Measurements from ENCODE around the gene PCBP2.
"Not testable (repeated sequence)": the region's sequence is repeated elsewhere in the genome, so short reads cannot be mapped to it uniquely, and the experiment has no call there.

Gene PCBP2

GRCh38 chr12:53441040-53441833, 10.7 kb upstream of the PCBP2 start, which contains the start of gene PRR13:
TSS of gene PRR13 (plus strand) at chr12:53441734. CDS start at chr12:53442715, 981 bp downstream.
- Histone ChIP-seq H3K36me3 (ENCODE audit: control insufficient read depth, insufficient read depth, low read length) (peaks cover 29% of the 10 kb centered on the region), H3K9me3 (ENCODE audit: control insufficient read depth, low read length) (no peaks in the 10 kb centered on the region), H3K4me3 (ENCODE audit: extremely low read depth, insufficient read depth, low read length, poor library complexity, severe bottlenecking) (peak within 1 kb of the TSS; percentile 83), H3K4me1 (ENCODE audit: control insufficient read depth, insufficient read depth, low read length, poor library complexity, severe bottlenecking) (peaks cover 8% of the 10 kb centered on the region), H3K27ac (ENCODE audit: low read depth, low read length, severe bottlenecking) (peak within 1 kb of the TSS; percentile 63)
- WGBS, 2 experiments (ENCODE audit: insufficient coverage in 2 of 2) = 6 to 23% methylated on average over 16 to 21 of the region's 31 CpGs

GRCh38 chr12:53443955-53444354, 7.9 kb upstream of the PCBP2 start:
- Histone ChIP-seq H3K4me1 (ENCODE audit: control insufficient read depth, insufficient read depth, low read length, poor library complexity, severe bottlenecking) (peaks cover 8% of the 10 kb centered on the region), H3K27ac (ENCODE audit: low read depth, low read length, severe bottlenecking) (no peak overlapping the region), H3K36me3 (ENCODE audit: control insufficient read depth, insufficient read depth, low read length) (peaks cover 41% of the 10 kb centered on the region), H3K9me3 (ENCODE audit: control insufficient read depth, low read length) (no peaks in the 10 kb centered on the region), H3K4me3 (ENCODE audit: extremely low read depth, insufficient read depth, low read length, poor library complexity, severe bottlenecking) (no peak overlapping the region)
- WGBS, 2 experiments (ENCODE audit: insufficient coverage in 2 of 2) = 95 to 100% methylated on average over 2 of the region's 4 CpGs

GRCh38 chr12:53444593-53445325, 7.1 kb upstream of the PCBP2 start:
- H3K36me3 ChIP-seq (ENCODE audit: control insufficient read depth, insufficient read depth, low read length) = peaks cover 41% of the 10 kb centered on the region
- not testable (repeated sequence) for H3K4me3 ChIP-seq (ENCODE audit: extremely low read depth, insufficient read depth, low read length, poor library complexity, severe bottlenecking); H3K4me1 ChIP-seq (ENCODE audit: control insufficient read depth, insufficient read depth, low read length, poor library complexity, severe bottlenecking); H3K27ac ChIP-seq (ENCODE audit: low read depth, low read length, severe bottlenecking); H3K9me3 ChIP-seq (ENCODE audit: control insufficient read depth, low read length)
- WGBS, 2 experiments (ENCODE audit: insufficient coverage in 2 of 2) = 91 to 97% methylated on average over 9 of the region's 11 CpGs

DNA sequence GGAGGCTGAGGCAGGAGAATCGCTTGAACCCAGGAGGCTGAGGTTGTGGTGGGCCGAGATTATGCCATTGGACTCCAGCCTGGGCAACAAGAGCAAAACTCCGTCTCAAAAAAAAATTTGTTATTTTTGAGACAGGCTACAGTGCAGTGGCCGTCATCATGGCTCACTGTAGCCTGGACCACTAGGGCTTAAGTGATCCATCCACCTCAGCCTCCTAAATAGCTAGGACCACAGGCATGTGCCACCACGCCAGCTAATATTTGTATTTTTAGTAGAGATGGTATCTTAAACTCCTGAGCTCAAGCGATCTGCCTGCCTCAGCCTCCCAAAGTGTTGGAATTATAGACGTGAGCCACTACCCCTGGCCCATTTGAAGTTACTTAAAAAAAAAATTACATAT, 966 bp upstream of the PCBP2 start:
- Histone ChIP-seq H3K36me3 (ENCODE audit: control insufficient read depth, insufficient read depth, low read length) (peaks cover 44% of the 10 kb centered on the region), H3K4me3 (ENCODE audit: extremely low read depth, insufficient read depth, low read length, poor library complexity, severe bottlenecking) (no peak overlapping the region), H3K4me1 (ENCODE audit: control insufficient read depth, insufficient read depth, low read length, poor library complexity, severe bottlenecking) (peaks cover 6% of the 10 kb centered on the region), H3K27ac (ENCODE audit: low read depth, low read length, severe bottlenecking) (no peak overlapping the region), H3K9me3 (ENCODE audit: control insufficient read depth, low read length) (no peaks in the 10 kb centered on the region)
- 93 to 95% methylated on average over 4 of the region's 7 CpGs for WGBS, 2 experiments (ENCODE audit: insufficient coverage in 2 of 2)

GRCh38 chr12:53452159-53453077, 516 bp downstream of the PCBP2 start:
- WGBS, 2 experiments (ENCODE audit: insufficient coverage in 2 of 2) = 0% methylated on average over 19 to 24 of the region's 82 CpGs
- H3K27ac ChIP-seq (ENCODE audit: low read depth, low read length, severe bottlenecking) = peak overlapping the region; percentile 98
- peaks cover 6% of the 10 kb centered on the region for H3K4me1 ChIP-seq (ENCODE audit: control insufficient read depth, insufficient read depth, low read length, poor library complexity, severe bottlenecking)
- peaks cover 52% of the 10 kb centered on the region for H3K36me3 ChIP-seq (ENCODE audit: control insufficient read depth, insufficient read depth, low read length)
- H3K4me3 ChIP-seq (ENCODE audit: extremely low read depth, insufficient read depth, low read length, poor library complexity, severe bottlenecking) = peak overlapping the region; percentile 91
- no peaks in the 10 kb centered on the region for H3K9me3 ChIP-seq (ENCODE audit: control insufficient read depth, low read length)

DNA sequence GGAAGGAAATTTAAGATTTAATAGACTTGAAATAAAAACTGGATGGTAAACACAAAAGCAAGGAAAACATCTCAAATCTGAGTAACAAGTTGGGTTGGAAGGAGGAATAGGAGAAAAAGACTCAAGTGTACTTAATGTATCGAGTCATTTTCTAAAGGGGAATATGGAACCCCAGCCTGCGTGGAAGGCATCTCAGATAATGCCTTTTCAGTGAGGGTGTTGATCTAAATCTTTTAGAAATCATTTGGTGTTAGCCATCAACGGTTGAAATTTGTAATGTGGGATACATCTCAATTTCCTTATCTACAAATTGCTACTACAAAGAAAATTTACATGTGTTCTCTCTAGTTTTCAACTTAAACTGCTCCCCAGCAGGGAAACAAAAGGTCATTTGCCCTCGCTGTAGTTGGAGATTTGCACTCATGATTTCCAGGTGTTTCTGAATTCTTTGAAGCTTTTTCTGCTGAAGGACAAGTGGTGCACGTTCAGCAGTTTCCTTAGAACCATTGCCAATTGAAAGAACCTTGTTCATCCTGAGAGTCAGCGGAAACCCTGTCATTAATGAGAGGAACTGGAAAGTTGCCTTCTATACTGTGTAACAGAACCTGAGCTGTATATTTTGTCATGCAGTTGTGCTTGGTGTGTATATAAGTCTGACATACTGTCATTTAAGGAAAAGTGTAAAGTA, 2.2 kb downstream of the PCBP2 start:
- 72 to 75% methylated on average over 4 to 5 of the region's 6 CpGs for WGBS, 2 experiments (ENCODE audit: insufficient coverage in 2 of 2)
- Histone ChIP-seq H3K9me3 (ENCODE audit: control insufficient read depth, low read length) (no peaks in the 10 kb centered on the region), H3K4me1 (ENCODE audit: control insufficient read depth, insufficient read depth, low read length, poor library complexity, severe bottlenecking) (peaks cover 6% of the 10 kb centered on the region), H3K36me3 (ENCODE audit: control insufficient read depth, insufficient read depth, low read length) (peaks cover 64% of the 10 kb centered on the region), H3K27ac (ENCODE audit: low read depth, low read length, severe bottlenecking) (no peak overlapping the region), H3K4me3 (ENCODE audit: extremely low read depth, insufficient read depth, low read length, poor library complexity, severe bottlenecking) (peak overlapping the region; percentile 91)

- peaks cover 71% of the 10 kb centered on the region for H3K36me3 ChIP-seq (ENCODE audit: control insufficient read depth, insufficient read depth, low read length)
- no peak overlapping the region for H3K4me3 ChIP-seq (ENCODE audit: extremely low read depth, insufficient read depth, low read length, poor library complexity, severe bottlenecking)
- 87 to 94% methylated on average over 2 to 3 of the region's 3 CpGs for WGBS, 2 experiments (ENCODE audit: insufficient coverage in 2 of 2)
- H3K4me1 ChIP-seq (ENCODE audit: control insufficient read depth, insufficient read depth, low read length, poor library complexity, severe bottlenecking) = peaks cover 6% of the 10 kb centered on the region
- no peak overlapping the region for H3K27ac ChIP-seq (ENCODE audit: low read depth, low read length, severe bottlenecking)
- H3K9me3 ChIP-seq (ENCODE audit: control insufficient read depth, low read length) = no peaks in the 10 kb centered on the region
Observed at GRCh38 chr12:53454707-53455106, 2.8 kb downstream of the PCBP2 start.

GRCh38 chr12:53456654-53457366, 4.9 kb downstream of the PCBP2 start:
- peaks cover 11% of the 10 kb centered on the region for H3K4me1 ChIP-seq (ENCODE audit: control insufficient read depth, insufficient read depth, low read length, poor library complexity, severe bottlenecking)

DNA sequence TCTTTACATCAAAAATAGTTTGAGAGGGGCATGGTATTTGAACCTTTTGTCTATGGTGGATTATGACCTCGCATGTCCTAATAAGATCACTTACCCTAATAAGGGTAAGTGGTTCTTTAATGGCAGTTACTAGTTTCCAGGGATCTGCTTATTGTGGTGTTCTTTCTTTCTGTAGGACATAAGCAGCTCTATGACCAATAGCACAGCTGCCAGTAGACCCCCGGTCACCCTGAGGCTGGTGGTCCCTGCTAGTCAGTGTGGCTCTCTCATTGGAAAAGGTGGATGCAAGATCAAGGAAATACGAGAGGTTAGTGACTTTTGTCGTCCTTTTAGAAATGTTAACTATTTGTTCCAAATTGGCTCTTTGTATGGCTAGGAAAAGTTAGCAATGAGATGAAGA, 7.2 kb downstream of the PCBP2 start:
- H3K4me3 ChIP-seq (ENCODE audit: extremely low read depth, insufficient read depth, low read length, poor library complexity, severe bottlenecking) = no peak overlapping the region
- 100% methylated on average over 3 of the region's 4 CpGs for WGBS, 2 experiments (ENCODE audit: insufficient coverage in 2 of 2)
- no peaks in the 10 kb centered on the region for H3K9me3 ChIP-seq (ENCODE audit: control insufficient read depth, low read length)
- peaks cover 98% of the 10 kb centered on the region for H3K36me3 ChIP-seq (ENCODE audit: control insufficient read depth, insufficient read depth, low read length)
- H3K27ac ChIP-seq (ENCODE audit: low read depth, low read length, severe bottlenecking) = no peak overlapping the region
- peaks cover 11% of the 10 kb centered on the region for H3K4me1 ChIP-seq (ENCODE audit: control insufficient read depth, insufficient read depth, low read length, poor library complexity, severe bottlenecking)

More at GRCh38 chr12:53456654-53457366, 4.9 kb downstream of the PCBP2 start:
- 88 to 96% methylated on average over 3 to 4 of the region's 6 CpGs for WGBS, 2 experiments (ENCODE audit: insufficient coverage in 2 of 2)
- Histone ChIP-seq H3K27ac (ENCODE audit: low read depth, low read length, severe bottlenecking) (no peak overlapping the region), H3K4me3 (ENCODE audit: extremely low read depth, insufficient read depth, low read length, poor library complexity, severe bottlenecking) (no peak overlapping the region), H3K9me3 (ENCODE audit: control insufficient read depth, low read length) (no peaks in the 10 kb centered on the region), H3K36me3 (ENCODE audit: control insufficient read depth, insufficient read depth, low read length) (peaks cover 89% of the 10 kb centered on the region)

Data from mesodermal cell (in vitro differentiated cells).